ENCODE measurements around the gene KCNT1. TPM values are rescaled to one million over a fixed set of nuclear protein-coding genes. Genes with fewer than 3 reads are reported as not detected.
"Not testable (repeated sequence)": the region's sequence is repeated elsewhere in the genome, so short reads cannot be mapped to it uniquely, and the experiment has no call there.

Gene KCNT1
- total RNA-seq, 2 experiments from 2014 or later: not detected

DNA sequence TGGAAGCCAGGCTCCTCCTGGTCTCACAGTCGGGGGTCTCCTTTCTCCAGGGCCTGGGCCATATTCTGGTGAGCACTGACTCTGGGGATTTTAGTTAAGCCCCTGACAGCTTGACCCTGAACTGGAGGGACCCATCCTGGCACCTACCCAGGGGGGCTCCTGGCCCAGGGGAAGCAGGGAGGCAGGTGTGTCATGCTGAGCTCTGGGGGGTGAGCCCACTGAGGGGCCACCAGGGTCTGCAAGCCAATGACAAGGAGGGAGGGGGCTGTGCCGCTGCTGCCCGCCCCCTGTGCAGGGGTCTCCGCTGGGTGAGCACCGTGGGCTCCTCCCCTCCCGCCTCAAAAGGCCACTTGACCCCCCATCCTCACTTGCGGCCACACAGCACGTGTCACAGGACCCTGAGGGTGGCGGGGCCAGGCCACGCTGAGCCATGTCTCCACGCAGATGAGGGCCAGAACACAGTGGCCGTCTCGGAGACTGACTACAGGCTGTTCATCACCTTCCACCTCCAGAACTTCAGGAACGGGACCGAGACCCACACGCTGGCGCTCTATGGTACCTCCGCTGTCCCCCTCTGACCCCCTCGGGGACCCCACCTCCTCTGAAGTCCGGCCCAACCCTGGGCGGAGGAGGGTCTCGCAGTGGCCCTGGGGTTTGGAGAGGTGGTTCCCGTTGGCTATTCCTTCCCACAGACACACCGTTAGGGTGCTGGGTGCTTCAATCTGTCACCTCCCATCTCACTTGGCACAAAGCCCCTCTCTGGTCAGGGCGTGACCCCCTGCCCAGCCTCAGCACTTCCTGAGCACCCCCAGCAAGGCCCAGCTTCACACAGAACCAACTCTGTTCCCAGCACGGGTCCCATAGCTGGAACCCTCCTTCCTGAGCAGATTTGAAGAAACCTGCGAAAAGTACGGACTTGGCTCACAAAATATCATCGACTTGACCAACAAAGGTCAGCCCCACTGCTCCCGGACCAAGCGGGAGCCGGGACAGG lies 36.9 kb upstream of the KCNT1 start:
- peaks cover 5% of the 10 kb centered on the region for H3K27me3 Mint-ChIP-seq
- ChIA-PET CTCF (no interaction called here), POLR2A (no interaction called here)
- DNase-seq: no peak
- TF ChIP-seq, protein P1, sequence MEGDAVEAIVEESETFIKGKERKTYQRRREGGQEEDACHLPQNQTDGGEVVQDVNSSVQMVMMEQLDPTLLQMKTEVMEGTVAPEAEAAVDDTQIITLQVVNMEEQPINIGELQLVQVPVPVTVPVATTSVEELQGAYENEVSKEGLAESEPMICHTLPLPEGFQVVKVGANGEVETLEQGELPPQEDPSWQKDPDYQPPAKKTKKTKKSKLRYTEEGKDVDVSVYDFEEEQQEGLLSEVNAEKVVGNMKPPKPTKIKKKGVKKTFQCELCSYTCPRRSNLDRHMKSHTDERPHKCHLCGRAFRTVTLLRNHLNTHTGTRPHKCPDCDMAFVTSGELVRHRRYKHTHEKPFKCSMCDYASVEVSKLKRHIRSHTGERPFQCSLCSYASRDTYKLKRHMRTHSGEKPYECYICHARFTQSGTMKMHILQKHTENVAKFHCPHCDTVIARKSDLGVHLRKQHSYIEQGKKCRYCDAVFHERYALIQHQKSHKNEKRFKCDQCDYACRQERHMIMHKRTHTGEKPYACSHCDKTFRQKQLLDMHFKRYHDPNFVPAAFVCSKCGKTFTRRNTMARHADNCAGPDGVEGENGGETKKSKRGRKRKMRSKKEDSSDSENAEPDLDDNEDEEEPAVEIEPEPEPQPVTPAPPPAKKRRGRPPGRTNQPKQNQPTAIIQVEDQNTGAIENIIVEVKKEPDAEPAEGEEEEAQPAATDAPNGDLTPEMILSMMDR (IDR thresholded peaks at IDR 0.05): no peak
- no peak overlapping the region for H3K4me3 Mint-ChIP-seq
- no peaks in the 10 kb centered on the region for H3K36me3 Mint-ChIP-seq (ENCODE audit: low read depth)
- intact Hi-C loops (cut with micrococcal nuclease): no loop called here
- no peak overlapping the region for H3K27ac Mint-ChIP-seq
- H3K4me1 Mint-ChIP-seq (ENCODE audit: low read depth): no peaks in the 10 kb centered on the region
- peaks cover 2% of the 10 kb centered on the region for H3K9me3 Mint-ChIP-seq
- no peak for ATAC-seq

DNA sequence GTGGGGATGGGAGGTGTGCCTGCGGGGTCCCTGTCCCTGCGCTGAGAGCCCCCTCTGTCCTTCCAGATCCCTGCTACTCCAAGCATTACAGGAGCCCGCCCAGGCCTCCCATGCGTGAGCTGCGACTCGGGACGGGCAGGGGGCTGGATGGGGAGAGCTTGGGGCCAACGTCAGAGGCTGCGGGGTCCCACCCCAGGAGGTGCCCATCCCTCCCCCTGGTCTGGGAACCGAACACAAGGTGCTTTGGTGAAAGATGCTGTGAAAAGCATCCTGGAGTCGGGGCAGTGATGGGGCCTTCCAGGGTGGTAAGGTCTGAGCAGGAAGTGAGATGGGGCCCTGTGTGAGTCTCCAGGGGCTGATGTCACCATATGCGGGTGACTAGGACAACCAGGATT lies 36.2 kb upstream of the KCNT1 start:
- ChIA-PET CTCF (no interaction called here), POLR2A (no interaction called here)
- H3K36me3 Mint-ChIP-seq (ENCODE audit: low read depth): no peaks in the 10 kb centered on the region
- H3K4me3 Mint-ChIP-seq: no peak overlapping the region
- peaks cover 2% of the 10 kb centered on the region for H3K9me3 Mint-ChIP-seq
- DNase-seq: no peak
- H3K27ac Mint-ChIP-seq: no peak overlapping the region
- ATAC-seq: no peak
- H3K4me1 Mint-ChIP-seq (ENCODE audit: low read depth): no peaks in the 10 kb centered on the region
- TF ChIP-seq, protein P1 (IDR thresholded peaks at IDR 0.05): no peak
- intact Hi-C loops (cut with micrococcal nuclease): no loop called here
- peaks cover 5% of the 10 kb centered on the region for H3K27me3 Mint-ChIP-seq

DNA sequence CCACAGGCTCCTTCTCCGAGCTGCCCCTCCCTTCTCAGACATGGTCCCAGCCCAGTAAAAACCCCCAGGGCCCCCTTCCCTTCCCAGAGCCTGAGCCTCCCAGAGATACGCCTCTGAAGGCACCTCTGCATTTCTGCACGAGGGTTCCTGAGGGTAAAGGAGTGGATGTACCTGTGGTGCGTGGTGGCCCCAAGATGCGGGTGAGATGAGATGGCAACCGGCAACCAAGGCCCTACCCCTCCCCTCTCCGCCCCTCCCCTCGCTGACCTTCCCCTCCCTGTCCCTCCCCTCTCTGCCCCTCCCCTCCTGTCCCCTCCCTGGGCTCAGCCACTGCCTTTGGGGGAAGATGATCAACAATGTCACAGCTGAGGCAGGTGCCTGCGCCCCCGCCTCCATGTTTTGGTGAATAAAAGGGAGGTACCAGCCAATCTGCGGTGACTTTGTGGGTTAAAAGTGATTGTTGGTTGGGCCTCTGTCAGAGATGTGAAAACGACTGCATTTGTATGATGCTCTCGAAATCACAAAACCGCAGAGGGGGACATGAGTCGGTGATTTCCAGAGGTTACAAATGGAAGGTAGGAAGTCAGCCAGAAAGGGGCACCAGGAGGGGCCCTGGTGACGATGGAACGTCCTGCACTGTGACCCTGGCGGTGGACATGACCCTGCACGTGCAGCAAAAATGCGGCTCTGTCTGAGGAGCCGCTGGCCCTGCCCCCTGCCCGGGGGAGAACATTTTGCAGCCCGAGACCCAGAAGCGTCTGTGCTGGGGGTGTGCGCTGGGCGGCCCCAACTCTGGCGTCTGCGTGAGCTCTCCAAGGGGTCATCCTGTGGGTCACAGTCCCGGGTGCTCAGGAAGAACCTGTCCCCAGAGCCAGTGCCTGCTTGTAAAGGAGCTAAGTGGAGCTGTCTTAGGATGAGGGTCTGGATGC lies 35.2 kb upstream of the KCNT1 start:
- TF ChIP-seq, protein P1 (IDR thresholded peaks at IDR 0.05): no peak
- Mint-ChIP-seq H3K36me3 (ENCODE audit: low read depth) (no peaks in the 10 kb centered on the region), H3K9me3 (peaks cover 2% of the 10 kb centered on the region), H3K27me3 (peaks cover 5% of the 10 kb centered on the region), H3K27ac (no peak overlapping the region), H3K4me3 (no peak overlapping the region), H3K4me1 (ENCODE audit: low read depth) (no peaks in the 10 kb centered on the region)
- ChIA-PET CTCF (no interaction called here), POLR2A (no interaction called here)
- ATAC-seq: no peak
- intact Hi-C loops (cut with micrococcal nuclease): no loop called here
- DNase-seq: no peak

DNA sequence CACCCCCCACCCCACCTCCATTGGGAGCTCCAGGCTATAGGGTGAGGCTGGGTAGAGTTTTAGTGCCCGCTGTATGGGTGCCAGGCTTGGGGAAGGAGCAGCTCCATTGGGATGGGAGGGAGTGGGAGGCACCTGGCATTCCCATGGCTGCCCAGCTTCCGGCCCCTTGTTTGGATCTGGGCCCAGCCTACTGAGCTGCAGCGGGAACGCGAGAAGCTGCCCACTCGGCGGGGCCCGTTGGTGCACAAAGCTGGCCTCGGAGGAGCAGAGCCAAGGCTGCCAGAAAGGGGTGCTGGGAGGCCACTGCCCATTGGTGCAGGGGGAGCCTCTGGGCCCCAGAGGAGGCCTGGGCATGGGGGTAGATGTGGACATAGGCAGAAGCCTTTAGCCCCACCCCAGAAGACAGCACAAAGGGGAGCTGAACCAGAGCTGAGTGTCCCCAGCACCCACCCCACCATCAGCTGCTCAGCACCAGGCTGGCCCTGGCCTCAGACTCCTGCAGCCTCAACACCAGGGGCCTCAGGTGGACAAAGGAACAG lies 34.5 kb upstream of the KCNT1 start:
- H3K27me3 Mint-ChIP-seq: peaks cover 5% of the 10 kb centered on the region
- ATAC-seq (no peak), DNase-seq (no peak)
- no peak overlapping the region for H3K27ac Mint-ChIP-seq
- ChIA-PET POLR2A (no interaction called here), CTCF (no interaction called here)
- TF ChIP-seq, protein P1 (IDR thresholded peaks at IDR 0.05): no peak
- H3K4me3 Mint-ChIP-seq: no peak overlapping the region
- intact Hi-C loops (cut with micrococcal nuclease): no loop called here
- peaks cover 2% of the 10 kb centered on the region for H3K9me3 Mint-ChIP-seq
- H3K36me3 Mint-ChIP-seq (ENCODE audit: low read depth): no peaks in the 10 kb centered on the region
- H3K4me1 Mint-ChIP-seq (ENCODE audit: low read depth): no peaks in the 10 kb centered on the region

DNA sequence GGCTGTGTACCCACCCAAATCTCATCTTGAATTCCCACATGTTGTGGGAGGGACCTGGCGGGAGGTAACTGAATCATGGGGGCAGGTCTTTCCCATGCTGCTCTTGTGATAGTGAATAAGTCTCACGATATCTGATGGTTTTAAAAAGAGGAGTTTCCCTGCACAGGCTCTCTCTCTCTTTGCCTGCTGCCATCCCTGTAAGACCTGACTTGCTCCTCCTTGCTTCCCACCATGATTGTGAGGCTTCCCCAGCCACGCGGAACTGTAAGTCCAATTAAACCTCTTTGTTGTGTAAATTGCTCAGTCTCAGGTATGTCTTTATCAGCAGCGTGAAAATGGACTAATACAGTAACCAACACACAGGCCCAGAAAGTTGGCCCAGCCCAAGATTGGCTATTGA lies 33.0 kb upstream of the KCNT1 start:
- ATAC-seq; H3K4me1 Mint-ChIP-seq (ENCODE audit: low read depth); H3K27me3 Mint-ChIP-seq; H3K36me3 Mint-ChIP-seq (ENCODE audit: low read depth); H3K27ac Mint-ChIP-seq; H3K9me3 Mint-ChIP-seq; DNase-seq; H3K4me3 Mint-ChIP-seq; CTCF ChIA-PET; intact Hi-C loops (cut with micrococcal nuclease): not testable (repeated sequence)
- POLR2A ChIA-PET: interaction anchor here (0.6 kb wide), 1 partner anchor 434 kb away, joined by 3 read pairs; no protein-coding TSS in a partner anchor
